SKM-1 (cell line): ENCODE measurements around the gene SCARB1.
A peak's percentile ranks its signal among the peaks of the same experiment; 100 is the strongest.

Experiments
- DNase-seq: peaks from one replicate; lab custom pipeline; 2025; ENCODE audit not compliant: unreplicated experiment; lab: John Stamatoyannopoulos, UW

SCARB1 gene

DNA sequence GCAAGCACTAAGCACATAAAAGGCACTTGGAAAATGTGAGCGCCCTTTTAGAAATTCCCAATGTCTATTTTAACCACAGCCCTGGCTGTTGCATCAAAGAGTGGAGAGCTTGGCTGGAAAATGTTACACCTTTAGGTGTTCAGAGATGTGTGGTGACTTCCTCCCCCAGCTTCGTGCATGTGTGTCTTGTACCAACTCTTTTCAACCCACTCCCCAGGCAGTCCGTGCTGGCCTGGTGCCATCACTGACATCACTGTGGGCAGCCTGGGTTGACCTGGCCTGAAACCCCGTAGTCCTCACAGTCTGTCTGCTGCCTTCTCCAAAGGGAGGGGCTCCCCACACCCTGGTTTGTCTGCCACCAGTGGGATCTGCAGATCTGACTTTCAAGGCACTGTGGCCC is 101.8 kb downstream of the SCARB1 start:
- DNase-seq, result no peak

DNA sequence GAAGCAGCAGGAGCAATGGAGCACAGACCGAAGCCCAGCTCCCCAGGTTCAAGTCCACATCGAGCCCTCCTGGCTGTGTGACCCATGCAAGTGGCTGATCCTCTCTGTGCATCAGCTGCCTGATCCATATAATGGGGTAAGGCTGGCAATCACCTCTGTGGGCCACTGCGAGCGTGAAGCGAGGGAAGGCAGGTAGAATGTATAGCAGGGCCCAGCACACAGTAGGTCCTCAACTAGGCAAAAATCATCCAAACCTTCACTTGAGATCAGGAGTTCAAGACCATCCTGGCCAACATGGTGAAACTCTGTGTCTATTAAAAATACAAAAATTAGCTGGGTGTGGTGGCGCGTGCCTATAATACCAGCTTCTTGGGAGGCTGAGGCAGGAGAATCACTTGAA is 102.6 kb downstream of the SCARB1 start:
- DNase-seq, result no peak

DNA sequence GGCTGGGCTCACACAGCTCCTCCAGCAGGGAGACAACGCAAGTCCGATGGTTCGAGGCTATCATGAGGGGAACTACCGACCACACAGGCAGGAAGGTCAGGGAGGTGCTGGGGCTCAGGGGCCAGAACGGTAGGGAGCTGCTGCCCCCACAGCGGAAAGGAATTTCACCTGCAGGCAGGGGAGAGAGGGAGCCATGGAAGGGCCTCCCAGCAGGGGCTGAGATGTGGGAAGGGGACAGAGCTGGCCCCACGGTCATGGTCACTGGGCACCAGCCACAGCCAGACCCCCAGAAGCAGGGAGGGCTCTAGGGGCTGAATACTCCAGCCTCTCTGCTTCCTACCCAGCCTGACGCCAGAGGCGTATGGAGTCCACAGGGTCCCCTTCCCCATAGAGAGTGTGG is 103.1 kb downstream of the SCARB1 start:
- DNase-seq, result no peak

DNA sequence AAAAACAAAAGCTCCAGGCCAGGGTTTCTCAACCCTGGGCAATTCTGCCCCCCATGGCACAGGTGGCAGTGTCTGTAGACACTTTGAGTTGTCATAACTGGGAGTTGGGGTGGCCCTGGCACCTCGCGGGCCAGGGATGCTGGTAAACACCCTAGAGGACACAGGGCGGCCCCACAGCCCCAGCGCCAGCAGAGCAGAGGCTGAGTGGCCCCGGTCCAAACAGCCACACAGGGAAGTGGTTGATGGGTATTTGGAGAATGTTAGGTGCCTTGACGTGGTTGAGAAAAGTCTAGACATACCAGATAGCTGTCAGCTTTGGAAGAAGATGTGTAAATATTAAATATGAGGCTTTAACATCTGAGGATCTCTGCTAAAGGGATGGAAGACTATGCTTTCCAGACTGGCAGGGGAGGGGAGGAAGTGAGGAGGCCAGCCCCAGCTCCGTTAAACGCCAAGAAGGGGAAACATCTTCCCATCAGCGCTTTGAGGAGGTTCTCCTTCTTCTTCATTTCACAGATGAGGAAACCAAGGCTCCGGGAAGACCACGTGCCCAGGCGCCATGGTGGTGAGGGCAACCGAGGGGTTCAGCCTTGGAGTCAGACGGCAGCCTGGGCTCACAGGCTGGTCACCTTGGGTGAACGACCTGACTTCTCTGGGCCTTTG is 103.7 kb downstream of the SCARB1 start:
- DNase-seq, result no peak

DNA sequence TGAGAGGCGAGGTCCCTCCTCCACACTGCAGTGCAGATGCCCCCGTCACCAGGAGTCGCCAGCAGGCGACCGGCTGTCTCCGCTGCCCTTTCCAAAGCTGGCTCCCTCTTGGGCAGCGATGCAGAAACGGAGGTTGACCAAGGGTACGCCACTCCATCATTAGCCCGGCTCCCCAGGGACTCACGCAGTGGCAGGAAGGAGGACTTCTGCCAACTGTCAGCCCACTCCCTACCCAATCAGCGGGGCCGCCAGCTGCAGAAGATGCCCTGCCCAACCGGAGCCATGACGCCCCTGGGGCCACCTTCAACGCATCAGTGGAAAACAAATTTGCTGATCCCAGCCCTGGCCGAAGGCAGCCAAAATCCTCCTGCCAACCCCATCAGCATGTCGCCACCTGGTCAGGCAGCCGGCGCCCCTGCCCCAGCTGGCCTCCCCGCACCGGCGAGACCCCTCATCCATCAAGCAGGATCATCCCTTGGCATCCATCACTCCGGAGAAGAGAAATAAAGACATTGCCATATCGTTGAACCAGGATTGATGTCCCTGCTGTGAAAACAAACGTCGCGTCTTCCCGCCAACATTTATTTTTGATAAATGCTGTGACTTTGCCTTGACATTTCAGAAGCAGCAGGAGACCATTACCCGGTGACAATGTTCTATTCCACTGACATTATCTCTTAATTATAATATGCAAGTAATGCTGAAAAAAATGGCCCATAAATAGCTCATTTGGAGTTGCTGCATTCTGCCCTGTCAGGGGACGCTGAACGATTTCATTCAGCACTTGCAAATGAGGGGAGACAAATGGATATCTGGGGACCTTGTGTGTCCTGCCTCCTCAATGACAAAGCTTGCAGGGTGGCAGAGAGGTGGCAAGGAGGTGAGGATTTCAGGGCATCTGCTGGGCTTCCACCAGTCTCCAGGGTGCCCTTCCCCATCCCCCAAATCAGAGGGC is 105.1 kb downstream of the SCARB1 start:
- DNase-seq, result no peak

DNA sequence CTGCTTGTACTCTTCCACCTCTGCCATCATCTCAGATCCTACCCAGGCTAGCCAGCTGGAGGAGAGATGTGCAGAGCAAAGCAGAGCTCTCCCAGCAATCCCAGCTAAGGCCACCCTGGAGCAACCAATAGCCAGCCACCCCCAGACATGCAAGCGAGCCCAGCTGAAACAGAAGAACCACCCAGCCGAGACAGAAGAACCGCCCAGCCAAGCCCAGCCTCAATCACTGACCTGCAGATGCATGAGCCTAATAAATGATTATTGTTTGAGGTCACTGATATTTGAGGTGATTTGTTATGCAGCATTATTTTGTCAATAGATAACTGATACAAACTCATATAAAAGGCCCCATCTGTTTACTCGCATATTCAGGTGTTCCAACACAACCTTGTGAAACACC is 106.3 kb downstream of the SCARB1 start:
- DNase-seq, result no peak

DNA sequence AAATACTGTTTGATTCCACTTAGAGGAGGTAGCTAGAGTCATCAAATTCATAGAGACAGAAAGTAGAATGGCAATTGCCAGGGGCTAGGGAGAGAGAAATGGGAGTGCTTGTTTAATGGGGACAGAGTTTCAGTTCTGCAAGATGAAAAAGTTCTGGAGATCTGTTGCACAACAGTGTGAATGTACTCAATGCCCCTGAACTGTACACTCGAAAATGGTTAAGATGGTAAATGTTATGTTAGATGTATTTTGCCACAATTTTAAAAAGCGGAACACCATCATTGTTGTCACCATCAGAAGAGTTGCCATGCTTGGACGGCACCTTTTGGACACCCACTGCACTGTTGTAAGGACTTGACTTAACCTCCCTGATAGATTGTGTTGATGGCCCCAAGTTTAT is 106.9 kb downstream of the SCARB1 start:
- no peak for DNase-seq

DNA sequence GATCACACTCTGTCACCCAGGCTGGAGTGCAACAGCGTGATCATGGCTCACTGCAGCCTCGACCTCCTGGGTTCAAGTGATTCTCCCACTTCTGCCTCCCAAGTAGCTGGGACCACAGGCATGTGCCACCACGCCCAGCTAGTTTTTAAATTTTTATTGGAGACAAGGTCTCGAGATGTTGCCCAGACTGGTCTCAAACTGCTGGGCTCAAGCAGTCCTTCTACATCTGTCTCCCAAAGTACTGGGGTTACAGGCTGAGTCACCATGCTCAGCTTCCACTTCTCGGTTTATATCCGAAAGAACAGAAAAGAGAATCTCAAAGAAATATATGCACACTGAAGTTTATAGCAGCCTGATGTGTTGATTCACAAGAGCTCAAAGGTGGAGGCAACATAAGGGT is 107.5 kb downstream of the SCARB1 start:
- DNase-seq, result no peak

DNA sequence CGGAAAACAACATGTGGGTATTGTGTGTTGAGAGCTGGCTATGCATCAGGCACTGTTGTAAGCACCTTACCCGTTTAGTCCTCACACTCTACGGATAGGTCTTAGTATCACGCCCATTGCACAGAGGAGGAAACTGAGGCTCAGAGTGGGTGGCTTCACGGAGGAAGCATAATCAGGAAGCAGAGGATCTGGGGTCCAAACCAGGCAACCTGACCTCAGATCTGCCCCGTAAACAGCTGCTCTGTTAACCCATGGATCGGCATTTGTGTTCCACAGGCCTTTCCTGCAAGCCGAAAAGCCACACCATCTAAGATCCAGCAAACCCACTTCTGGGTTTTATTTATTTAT is 107.9 kb downstream of the SCARB1 start:
- DNase-seq, result no peak

DNA sequence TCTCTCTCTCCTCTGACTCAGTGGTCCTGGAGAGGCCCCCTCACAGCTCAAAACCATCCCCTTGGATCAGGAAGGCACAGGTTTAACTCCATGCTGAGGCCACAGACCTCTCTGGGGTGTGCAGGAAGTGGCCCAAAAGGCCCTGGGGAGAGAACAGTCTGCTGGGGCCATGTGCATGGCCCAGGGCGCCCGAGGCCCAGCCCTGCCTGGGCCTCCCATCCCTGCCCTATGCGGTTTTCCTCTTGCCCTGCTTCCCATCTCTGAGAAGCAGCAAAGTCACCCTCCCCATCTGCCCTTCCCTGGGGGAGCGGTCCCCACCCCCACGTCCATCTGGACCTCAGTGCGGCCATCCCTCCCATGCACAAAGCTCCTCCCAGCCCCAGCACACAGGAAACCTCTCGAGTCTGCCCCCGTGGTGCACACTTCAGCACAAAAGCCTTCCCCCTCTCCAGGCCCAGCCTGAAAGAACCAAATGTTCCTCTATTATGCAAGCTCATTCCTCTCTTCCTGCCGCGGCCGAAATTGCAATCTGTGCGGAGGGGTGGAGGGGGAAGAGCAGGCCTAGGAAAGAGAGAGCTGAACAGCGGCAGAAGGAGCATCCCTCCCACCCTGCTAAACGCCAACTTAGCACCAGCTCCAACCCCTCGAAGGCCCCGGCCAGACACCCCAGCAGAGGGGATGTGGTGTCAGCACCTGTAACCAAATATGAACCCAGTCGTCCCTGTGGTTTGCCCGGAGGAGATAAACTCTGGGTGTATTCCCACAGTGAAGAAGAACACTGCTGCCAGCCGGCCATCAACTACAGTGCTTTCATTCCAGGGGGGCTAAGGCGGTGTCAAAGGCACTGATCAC is 108.5 kb downstream of the SCARB1 start:
- DNase-seq, result peak; percentile 90

DNA sequence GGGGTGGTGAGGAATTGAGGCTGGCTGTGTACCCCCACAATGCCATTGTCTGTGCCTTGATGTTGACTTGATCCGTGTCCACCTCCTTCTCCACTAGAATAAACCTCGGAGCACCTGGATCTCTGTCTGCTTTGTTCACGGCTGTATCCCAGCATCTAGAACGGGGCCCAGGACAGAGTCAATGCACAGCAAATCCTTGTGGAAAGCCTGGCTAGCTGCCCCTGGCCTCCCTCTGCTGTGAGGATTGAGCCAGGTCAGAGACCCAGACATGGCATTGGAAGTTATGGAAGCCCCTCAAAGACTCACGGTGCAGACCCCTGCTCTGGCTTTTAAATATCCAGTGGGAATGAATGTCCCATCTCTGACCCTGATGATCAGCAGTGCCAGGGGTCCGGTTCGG is 109.2 kb downstream of the SCARB1 start:
- no peak for DNase-seq

DNA sequence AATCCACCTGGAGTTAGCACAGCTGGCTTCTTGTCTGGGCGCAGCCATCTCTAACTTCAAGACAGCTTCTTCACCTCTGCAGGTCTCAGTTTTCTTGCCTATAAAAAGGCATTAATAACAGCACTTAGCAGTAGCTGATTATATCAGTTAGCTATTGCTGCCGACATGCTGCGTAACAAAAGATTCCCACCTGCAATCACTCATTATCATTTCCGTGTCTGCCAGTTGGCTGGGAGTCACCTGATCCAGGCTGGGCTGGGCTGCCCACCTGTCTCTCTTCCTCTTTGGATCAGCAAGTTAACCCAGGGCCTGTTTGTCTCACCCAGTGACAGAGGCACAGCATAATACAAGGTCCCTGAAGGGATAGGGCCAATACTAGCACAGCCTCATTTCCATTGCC is 109.7 kb downstream of the SCARB1 start:
- no peak for DNase-seq

DNA sequence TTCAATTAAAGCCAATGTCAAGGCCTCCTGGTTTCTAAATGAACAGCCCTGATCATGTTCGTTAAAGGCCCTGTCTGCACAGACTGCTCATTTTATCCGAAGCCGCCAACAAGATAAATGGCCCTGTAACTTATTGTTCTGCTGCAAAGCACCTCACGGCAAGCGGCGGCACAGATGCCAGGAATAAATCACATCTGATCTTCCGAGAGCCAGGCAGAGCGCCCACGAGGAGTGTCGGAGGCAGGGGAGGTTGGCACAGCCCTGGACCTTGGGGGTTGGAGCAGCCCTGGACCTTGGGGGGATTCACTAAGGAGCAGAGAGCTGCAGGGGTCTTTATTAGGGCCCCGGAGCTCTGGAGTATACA is 110.5 kb downstream of the SCARB1 start:
- no peak for DNase-seq

DNA sequence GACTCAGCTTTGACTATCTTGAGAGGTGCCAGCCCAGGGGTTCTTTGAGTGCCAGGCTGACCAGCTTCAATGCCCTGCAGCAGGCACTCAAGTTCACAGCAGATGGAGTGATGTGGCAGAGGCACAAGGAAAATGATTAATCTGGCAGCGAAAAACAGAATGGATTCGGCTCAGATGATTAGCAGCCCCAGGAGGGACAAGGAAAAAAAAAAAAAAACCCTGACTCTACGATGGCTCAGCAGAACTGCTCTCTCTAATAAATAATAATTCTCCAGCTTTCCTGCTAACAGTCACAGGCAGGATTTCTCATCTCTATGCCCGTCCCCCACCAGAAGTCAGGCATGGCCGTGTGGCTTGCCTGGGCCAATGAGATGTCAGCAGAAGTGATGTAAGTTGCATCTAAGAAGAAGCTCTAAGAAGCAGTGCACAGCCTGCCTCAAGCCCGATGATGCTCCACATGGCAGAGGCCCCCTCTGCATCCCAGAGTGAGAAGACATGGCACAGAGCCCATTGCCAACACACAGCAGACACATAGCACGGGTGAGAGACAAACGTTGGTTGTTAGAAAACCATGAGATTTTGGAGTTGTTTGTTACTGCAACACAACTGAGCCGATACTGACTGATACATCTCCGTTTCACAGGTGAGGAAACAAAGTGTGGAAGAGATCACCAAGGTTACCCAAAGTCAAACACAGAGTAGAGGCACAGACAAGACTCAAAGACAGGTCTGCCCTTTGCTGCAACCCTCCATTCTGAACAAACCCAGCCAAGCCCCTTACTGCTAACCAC is 111.0 kb downstream of the SCARB1 start:
- no peak for DNase-seq

DNA sequence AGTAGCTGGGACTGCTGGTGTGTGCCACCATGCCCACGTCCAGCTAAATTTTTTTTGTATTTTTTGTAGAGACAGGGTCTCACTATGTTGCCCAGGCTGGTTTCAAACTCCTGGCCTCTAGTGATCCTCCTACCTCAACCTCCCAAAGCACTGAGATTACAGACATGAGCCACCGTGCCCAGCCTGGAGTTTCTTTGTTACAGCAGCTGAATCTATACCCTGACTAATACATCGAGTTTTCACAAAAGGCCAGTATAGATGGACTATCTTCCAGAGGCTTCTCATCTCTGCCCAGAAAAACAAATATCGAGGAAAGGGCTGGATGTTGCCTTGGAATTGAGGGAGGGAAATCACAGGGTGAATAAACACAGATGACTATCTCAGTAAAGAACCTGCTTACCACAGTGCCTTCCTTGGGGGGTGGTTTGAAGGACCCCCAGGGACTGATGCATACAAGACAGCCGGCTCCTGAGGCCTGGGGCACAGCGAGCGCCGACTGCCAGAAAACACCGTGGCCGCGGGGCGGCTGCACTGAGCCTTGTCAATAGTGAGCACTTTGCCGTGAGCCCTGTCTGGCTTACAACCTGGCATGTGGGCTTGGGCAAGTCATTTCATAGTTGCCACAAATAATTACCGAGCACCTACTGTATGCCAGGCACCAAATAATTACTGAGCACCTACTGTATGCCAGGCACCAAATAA is 111.9 kb downstream of the SCARB1 start:
- no peak for DNase-seq

DNA sequence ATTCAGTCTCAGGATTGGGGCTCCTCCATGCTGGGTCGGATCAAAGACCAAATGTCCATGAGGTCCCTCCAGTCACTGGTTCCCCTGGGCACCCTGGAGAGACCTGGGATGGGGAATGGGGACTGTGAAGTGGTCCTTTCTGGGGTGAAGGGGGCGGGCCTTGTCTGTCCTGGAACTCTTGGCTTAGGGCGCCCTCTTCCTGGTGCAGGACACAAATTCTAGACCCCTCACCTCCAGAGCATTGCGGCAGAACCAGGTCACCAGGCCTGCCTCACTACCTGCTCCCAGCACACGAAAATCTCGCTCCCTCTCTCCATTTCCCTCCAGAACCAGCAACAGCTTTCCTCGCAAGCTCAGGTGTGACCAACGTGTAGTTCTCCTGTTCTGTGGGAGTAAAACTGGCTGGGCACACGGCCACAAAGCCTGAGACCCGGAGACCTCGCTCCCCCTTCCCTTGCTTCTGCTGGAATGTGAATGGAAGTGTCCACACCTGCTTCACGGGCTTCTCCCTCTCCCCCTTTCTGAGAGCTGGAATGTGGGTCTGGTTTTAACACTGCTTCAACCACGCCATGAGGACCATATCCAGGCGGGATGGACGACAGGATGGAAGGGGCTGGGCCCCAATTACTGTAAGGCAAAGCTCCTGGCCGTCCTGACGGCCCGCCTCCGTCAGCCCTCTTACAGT is 112.7 kb downstream of the SCARB1 start:
- no peak for DNase-seq

DNA sequence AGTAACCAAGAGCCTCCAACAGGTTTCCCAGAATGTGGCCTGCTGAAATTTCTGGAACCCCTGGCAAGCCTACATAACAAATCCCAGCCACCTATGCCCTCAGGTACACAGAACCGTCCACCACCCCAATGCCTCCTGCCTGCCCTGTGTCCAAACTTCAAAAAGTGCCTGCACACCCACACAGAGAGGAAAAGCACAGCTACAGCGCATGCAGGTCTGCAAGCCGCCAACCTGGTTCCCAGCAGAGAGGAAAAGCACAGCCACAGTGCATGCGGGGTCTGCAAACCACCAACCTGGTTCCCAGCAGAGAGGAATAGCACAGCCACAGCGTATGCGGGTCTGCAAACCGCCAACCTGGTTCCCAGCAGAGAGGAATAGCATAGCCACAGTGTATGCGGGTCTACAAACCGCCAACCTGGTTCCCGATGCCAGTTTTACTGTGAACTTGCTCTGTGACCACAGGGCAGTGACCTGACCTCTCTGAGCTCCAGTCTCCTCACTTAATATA is 113.5 kb downstream of the SCARB1 start:
- DNase-seq, result no peak

DNA sequence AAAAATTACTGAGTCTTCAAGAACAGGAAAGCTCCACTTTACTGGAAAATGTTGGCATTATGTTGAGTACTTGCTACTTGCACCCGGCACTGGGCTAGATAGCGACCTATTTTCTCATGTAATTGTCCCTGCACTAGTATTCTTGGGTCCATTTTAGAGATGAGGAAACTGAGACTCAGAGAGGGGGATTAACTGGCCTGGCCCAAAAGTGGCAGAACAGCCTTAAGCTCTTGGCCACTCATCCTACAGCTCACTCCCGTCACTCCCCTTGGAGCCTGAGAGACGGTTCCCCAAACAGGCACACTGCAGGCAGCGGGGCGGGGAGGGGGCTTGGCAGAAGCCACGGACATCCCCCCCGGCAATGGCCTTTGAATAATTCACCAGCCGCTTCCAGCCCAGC is 113.9 kb downstream of the SCARB1 start:
- no peak for DNase-seq

DNA sequence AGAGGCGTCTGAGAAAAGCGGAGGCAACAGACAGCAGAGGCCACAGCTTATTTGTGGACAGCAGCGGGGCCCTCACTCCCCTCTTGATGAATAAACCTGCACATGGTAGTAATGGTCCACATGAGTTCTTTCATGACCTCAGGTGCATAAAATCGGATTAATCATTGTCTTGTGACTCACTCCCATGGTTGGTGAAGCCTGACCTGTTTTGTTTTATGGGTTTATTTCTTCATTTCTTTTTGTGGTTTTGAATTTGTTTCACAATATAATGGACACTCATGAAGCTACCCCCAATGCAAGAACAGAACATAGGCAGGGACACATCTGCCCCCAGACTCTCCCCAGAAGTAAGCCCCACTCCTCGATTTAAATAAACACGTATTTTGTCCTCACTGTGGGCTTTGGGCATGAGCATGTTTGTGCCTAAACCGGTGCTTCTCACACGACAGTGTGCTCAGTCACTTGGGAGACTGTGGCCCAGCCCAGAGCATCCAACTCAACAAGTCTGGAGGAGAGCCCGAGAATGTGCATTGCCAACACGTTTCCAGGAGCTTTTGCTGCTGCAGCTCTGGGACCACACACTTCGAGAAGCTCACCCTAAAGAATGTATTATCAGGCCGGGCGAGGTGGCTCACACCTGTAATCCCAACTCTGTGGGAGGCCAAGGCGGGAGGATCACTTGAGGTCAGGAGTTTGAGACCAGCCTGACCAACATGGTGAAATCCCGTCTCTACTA is 116.1 kb downstream of the SCARB1 start:
- no peak for DNase-seq
